Body of pancreas (tissue), 4 donors: ENCODE results near the gene DAAM1. TPM values are rescaled to one million over a fixed set of nuclear protein-coding genes. Genes with fewer than 3 reads are reported as not detected.

Experiments used
- ATAC-seq: fragments of 150-250 bp; one replicate; pipeline ENCODE4 v1.9.1; 2016
- DNase-seq, 4 donors: peaks; one replicate each; pipeline ENCODE4 v3.0.0-alpha.2; 2019
- H3K27ac ChIP-seq, 4 donors: fragments of 200-600 bp; sonication (generic); 1 replicate in 3 of 4; 2 replicates in 1 of 4; pipeline versions ENCODE4 v1.5.1 to v1.6.1; 2016 to 2019; ENCODE audit warnings: mild to moderate bottlenecking in 1 of 4, mixed read lengths in 1 of 4, moderate library complexity in 1 of 4
- H3K27me3 ChIP-seq, 2 donors: fragments of 200-600 bp; sonication (generic); one replicate each; pipeline ENCODE4 v1.6.0; 2016; ENCODE audit warnings: mild to moderate bottlenecking in 1 of 2
- H3K36me3 ChIP-seq, 2 donors: fragments of 200-600 bp; sonication (generic); replicated peaks in 1 of 2; 2 replicates each; pipeline ENCODE4 v1.5.1; 2016; ENCODE audit warnings: low read depth in 2 of 2; ENCODE audit not compliant: insufficient read depth in 1 of 2
- H3K4me1 ChIP-seq: fragments of 200-600 bp; sonication (generic); one replicate; pipeline ENCODE4 v1.6.0; 2016
- H3K4me3 ChIP-seq, 2 donors: fragments of 200-600 bp; sonication (generic); 1 replicate in 1 of 2; 2 replicates in 1 of 2; pipeline ENCODE4 v1.5.1; 2016 to 2019
- H3K9me3 ChIP-seq, 3 donors: fragments of 200-600 bp; sonication (generic); 1 replicate in 2 of 3; 2 replicates in 1 of 3; pipeline ENCODE4 v1.5.1; 2016
- CTCF ChIP-seq, 7 experiments: fragments of 450-650 bp in 4 of 7; fragments of 200-600 bp in 3 of 7; sonication (generic) in 3 of 7; IDR thresholded peaks; one replicate each; pipeline ENCODE4 v1.5.1; 2016 to 2019; ENCODE audit warnings: antibody characterized with exemption in 7 of 7
- POLR2A ChIP-seq, 3 donors: fragments of 450-650 bp; IDR thresholded peaks; one replicate each; pipeline ENCODE4 v1.6.1; 2016; ENCODE audit warnings: antibody characterized with exemption in 3 of 3, mild to moderate bottlenecking in 2 of 3
- whole genome bisulfite sequencing, 2 donors: methylation state at CpG; one replicate each; pipeline ENCODE4 v1.1.5; 2017; 5-methylcytosine and 5-hydroxymethylcytosine counted together
- intact Hi-C: fragments of 100-400 bp; cut with DNase I; formaldehyde crosslinking; loops from one replicate; pipeline ENCODE4 v1.15.1; 2023
- total RNA-seq, 2 donors: library from RNA; depleted of rRNA; stranded (reverse); fragments of >200 nt; gene quantifications; one replicate each; pipeline ENCODE4 v1.1.0, GENCODE V29; 2016

Gene DAAM1
- total RNA-seq, 2 donors from 2014 or later, result 16.9 to 42.5 TPM

GRCh38 chr14:59355091-59355490 lies 166.6 kb downstream of the DAAM1 start:
- Histone ChIP-seq H3K36me3 (peaks cover 0 to 17% of the 10 kb centered on the region in 2 donors), H3K9me3 (no peaks in the 10 kb centered on the region), H3K27me3 (no peaks in the 10 kb centered on the region), H3K4me1 (no peaks in the 10 kb centered on the region), H3K4me3 (no peak overlapping the region), H3K27ac (no peak overlapping the region)
- TF ChIP-seq CTCF (IDR thresholded peaks at IDR 0.05), result no peak
- no peak for TF ChIP-seq POLR2A (IDR thresholded peaks at IDR 0.05)
- DNase-seq (no peak), ATAC-seq (no peak)
- 85 to 95% methylated on average over 3 of the region's 3 CpGs for WGBS, 2 donors
- intact Hi-C loops, result no loop called here

- H3K9me3 ChIP-seq, result no peaks in the 10 kb centered on the region
- WGBS, 2 donors, result 66 to 76% methylated on average over 2 of the region's 2 CpGs
- no peaks in the 10 kb centered on the region for H3K27me3 ChIP-seq
- DNase-seq (no peak), ATAC-seq (no peak)
- no peak for TF ChIP-seq POLR2A (IDR thresholded peaks at IDR 0.05)
- TF ChIP-seq CTCF (IDR thresholded peaks at IDR 0.05), result no peak
- H3K36me3 ChIP-seq, result peaks cover 0 to 17% of the 10 kb centered on the region in 2 donors
- intact Hi-C loops, result no loop called here
- no peak overlapping the region for H3K4me3 ChIP-seq
- no peak overlapping the region for H3K27ac ChIP-seq
- H3K4me1 ChIP-seq, result no peaks in the 10 kb centered on the region
These were observed 167.8 kb downstream of the DAAM1 start for GRCh38 chr14:59356312-59356711.

- Histone ChIP-seq H3K4me1 (no peaks in the 10 kb centered on the region), H3K36me3 (peaks cover 0 to 17% of the 10 kb centered on the region in 2 donors), H3K9me3 (no peaks in the 10 kb centered on the region), H3K4me3 (no peak overlapping the region), H3K27me3 (no peaks in the 10 kb centered on the region), H3K27ac (no peak overlapping the region)
- intact Hi-C loops, result no loop called here
- TF ChIP-seq POLR2A (IDR thresholded peaks at IDR 0.05) (no peak), CTCF (IDR thresholded peaks at IDR 0.05) (no peak)
- WGBS, 2 donors, result 85 to 98% methylated on average over 3 of the region's 3 CpGs
- ATAC-seq (no peak), DNase-seq (no peak)
These were observed 168.3 kb downstream of the DAAM1 start for GRCh38 chr14:59356767-59357166.

GRCh38 chr14:59358102-59358501 lies 169.6 kb downstream of the DAAM1 start:
- peaks cover 0 to 10% of the 10 kb centered on the region in 2 donors for H3K36me3 ChIP-seq
- H3K9me3 ChIP-seq, result no peaks in the 10 kb centered on the region
- no peak overlapping the region for H3K4me3 ChIP-seq
- intact Hi-C loops, result no loop called here
- H3K27me3 ChIP-seq, result no peaks in the 10 kb centered on the region
- no peaks in the 10 kb centered on the region for H3K4me1 ChIP-seq
- ATAC-seq (no peak), DNase-seq (no peak)
- TF ChIP-seq CTCF (IDR thresholded peaks at IDR 0.05), result no peak
- TF ChIP-seq POLR2A (IDR thresholded peaks at IDR 0.05), result no peak
- 75 to 85% methylated on average over 1 of the region's 1 CpG for WGBS, 2 donors
- H3K27ac ChIP-seq, result no peak overlapping the region

GRCh38 chr14:59358784-59359183 lies 170.3 kb downstream of the DAAM1 start:
- H3K4me3 ChIP-seq, result no peak overlapping the region
- H3K27ac ChIP-seq, result no peak overlapping the region
- DNase-seq (no peak), ATAC-seq (no peak)
- 78 to 94% methylated on average over 1 of the region's 1 CpG for WGBS, 2 donors
- H3K9me3 ChIP-seq, result no peaks in the 10 kb centered on the region
- no peaks in the 10 kb centered on the region for H3K4me1 ChIP-seq
- TF ChIP-seq POLR2A (IDR thresholded peaks at IDR 0.05) (no peak), CTCF (IDR thresholded peaks at IDR 0.05) (no peak)
- peaks cover 0 to 8% of the 10 kb centered on the region in 2 donors for H3K36me3 ChIP-seq
- H3K27me3 ChIP-seq, result no peaks in the 10 kb centered on the region
- intact Hi-C loops, result no loop called here
